Right atrium auricular region (tissue), 2 donors: ENCODE data around the gene MLLT10. TPM values are rescaled to one million over a fixed set of nuclear protein-coding genes. Genes with fewer than 3 reads are reported as not detected.

Experiments used
- DNase-seq: peaks from one replicate; pipeline ENCODE4 v3.0.0-alpha.2; 2019; ENCODE audit warnings: low spot score
- H3K27ac ChIP-seq, 2 donors: fragments of 200-600 bp; sonication (generic); 1 replicate in 1 of 2; 2 replicates in 1 of 2; pipeline ENCODE4 v1.5.1; 2016 to 2019
- H3K27me3 ChIP-seq, 2 donors: fragments of 200-600 bp; sonication (generic); one replicate each; pipeline versions ENCODE4 v1.5.1 to v1.6.0; 2017 to 2019
- H3K36me3 ChIP-seq: fragments of 200-600 bp; sonication (generic); one replicate; pipeline ENCODE4 v1.5.1; 2016
- H3K4me1 ChIP-seq, 2 donors: fragments of 200-600 bp; sonication (generic); one replicate each; pipeline versions ENCODE4 v1.5.1 to v1.6.0; 2017 to 2019
- H3K4me3 ChIP-seq, 2 donors: fragments of 200-600 bp; sonication (generic); 1 replicate in 1 of 2; 2 replicates in 1 of 2; pipeline ENCODE4 v1.5.1; 2017 to 2019; ENCODE audit warnings: mild to moderate bottlenecking in 1 of 2, moderate library complexity in 1 of 2
- H3K9me3 ChIP-seq, 2 donors: fragments of 200-600 bp; sonication (generic); one replicate each; pipeline ENCODE4 v1.5.1; 2019
- CTCF ChIP-seq, 2 donors: fragments of 200-600 bp; sonication (generic); IDR thresholded peaks; one replicate each; pipeline ENCODE4 v1.5.1; 2019; ENCODE audit warnings: antibody characterized with exemption in 2 of 2
- total RNA-seq, 2 donors: library from RNA; depleted of rRNA; stranded (reverse); fragments of >200 nt; gene quantifications; one replicate each; pipeline ENCODE4 v1.1.0, GENCODE V29; 2016

Gene MLLT10
- total RNA-seq, 2 donors from 2014 or later, result 18.8 to 27.2 TPM

- TF ChIP-seq CTCF (IDR thresholded peaks at IDR 0.05), result no peak
- DNase-seq, result no peak
- Histone ChIP-seq H3K4me3 (no peak overlapping the region), H3K27ac (no peak overlapping the region), H3K9me3 (no peaks in the 10 kb centered on the region), H3K4me1 (peaks cover 0 to 7% of the 10 kb centered on the region in 2 donors), H3K36me3 (peaks cover 7% of the 10 kb centered on the region), H3K27me3 (no peaks in the 10 kb centered on the region)
Observed at GRCh38 chr10:21655687-21656086, 121.7 kb downstream of the MLLT10 start.

GRCh38 chr10:21661087-21661486 lies 127.1 kb downstream of the MLLT10 start:
- TF ChIP-seq CTCF (IDR thresholded peaks at IDR 0.05), result no peak
- no peaks in the 10 kb centered on the region for H3K9me3 ChIP-seq
- no peaks in the 10 kb centered on the region for H3K27me3 ChIP-seq
- peaks cover 0 to 21% of the 10 kb centered on the region in 2 donors for H3K4me1 ChIP-seq
- no peaks in the 10 kb centered on the region for H3K36me3 ChIP-seq
- no peak overlapping the region for H3K4me3 ChIP-seq
- DNase-seq, result no peak
- H3K27ac ChIP-seq, result no peak overlapping the region

GRCh38 chr10:21661935-21662334 lies 127.9 kb downstream of the MLLT10 start:
- no peak for DNase-seq
- Histone ChIP-seq H3K27me3 (no peaks in the 10 kb centered on the region), H3K27ac (no peak overlapping the region)

GRCh38 chr10:21662635-21663034 lies 128.6 kb downstream of the MLLT10 start:
- Histone ChIP-seq H3K4me3 (no peak overlapping the region), H3K9me3 (no peaks in the 10 kb centered on the region)

More at GRCh38 chr10:21661935-21662334, 127.9 kb downstream of the MLLT10 start:
- TF ChIP-seq CTCF (IDR thresholded peaks at IDR 0.05), result no peak
- no peaks in the 10 kb centered on the region for H3K9me3 ChIP-seq
- H3K4me1 ChIP-seq, result peaks cover 0 to 21% of the 10 kb centered on the region in 2 donors
- H3K4me3 ChIP-seq, result no peak overlapping the region
- H3K36me3 ChIP-seq, result no peaks in the 10 kb centered on the region

GRCh38 chr10:21668831-21669230 lies 134.8 kb downstream of the MLLT10 start:
- H3K27ac ChIP-seq, result no peak overlapping the region
- no peaks in the 10 kb centered on the region for H3K9me3 ChIP-seq
- H3K27me3 ChIP-seq, result no peaks in the 10 kb centered on the region
- no peaks in the 10 kb centered on the region for H3K4me1 ChIP-seq
- DNase-seq, result no peak
- no peak for TF ChIP-seq CTCF (IDR thresholded peaks at IDR 0.05)
- peaks cover 6% of the 10 kb centered on the region for H3K36me3 ChIP-seq
- H3K4me3 ChIP-seq, result no peak overlapping the region

More at GRCh38 chr10:21662635-21663034, 128.6 kb downstream of the MLLT10 start:
- no peaks in the 10 kb centered on the region for H3K36me3 ChIP-seq
- TF ChIP-seq CTCF (IDR thresholded peaks at IDR 0.05), result no peak
- peaks cover 0 to 21% of the 10 kb centered on the region in 2 donors for H3K4me1 ChIP-seq
- peak overlapping the region in 1 of 2 donors; percentile 46 for H3K27ac ChIP-seq
- H3K27me3 ChIP-seq, result no peaks in the 10 kb centered on the region
- DNase-seq, result no peak

GRCh38 chr10:21670391-21670790 lies 136.4 kb downstream of the MLLT10 start:
- Histone ChIP-seq H3K4me3 (no peak overlapping the region), H3K4me1 (no peaks in the 10 kb centered on the region), H3K27ac (no peak overlapping the region), H3K36me3 (peaks cover 7% of the 10 kb centered on the region), H3K9me3 (no peaks in the 10 kb centered on the region), H3K27me3 (no peaks in the 10 kb centered on the region)
- TF ChIP-seq CTCF (IDR thresholded peaks at IDR 0.05), result no peak
- DNase-seq, result no peak
